ENCODE data around the gene CASZ1.
A peak's percentile ranks its signal among the peaks of the same experiment; 100 is the strongest.

The CASZ1 gene

GRCh38 chr1:10703702-10704101 is 92.7 kb downstream of the CASZ1 start:
- DNase-seq: no peak

GRCh38 chr1:10701145-10701544 is 95.3 kb downstream of the CASZ1 start:
- no peak for DNase-seq

- no peak for DNase-seq
Observed at GRCh38 chr1:10699470-10699835, 97.0 kb downstream of the CASZ1 start.

- no peak for DNase-seq
Observed at GRCh38 chr1:10698726-10699469, 97.5 kb downstream of the CASZ1 start.

- DNase-seq: no peak
Observed at GRCh38 chr1:10697621-10698160, 98.8 kb downstream of the CASZ1 start.

GRCh38 chr1:10696977-10697376 is 99.5 kb downstream of the CASZ1 start:
- no peak for DNase-seq

GRCh38 chr1:10694633-10695627 is 101.5 kb downstream of the CASZ1 start:
- peak; percentile 28 for DNase-seq

GRCh38 chr1:10694274-10694632 is 102.2 kb downstream of the CASZ1 start:
- no peak for DNase-seq

- no peak for DNase-seq
Observed at GRCh38 chr1:10693497-10694273, 102.8 kb downstream of the CASZ1 start.

- no peak for DNase-seq
Observed at GRCh38 chr1:10693152-10693496, 103.3 kb downstream of the CASZ1 start.

GRCh38 chr1:10692401-10693021 is 103.9 kb downstream of the CASZ1 start:
- no peak for DNase-seq

GRCh38 chr1:10691740-10692125 is 104.7 kb downstream of the CASZ1 start:
- DNase-seq: no peak

GRCh38 chr1:10691075-10691739 is 105.2 kb downstream of the CASZ1 start:
- no peak for DNase-seq

- DNase-seq: no peak
Observed at GRCh38 chr1:10690484-10690883, 106.0 kb downstream of the CASZ1 start.

GRCh38 chr1:10688409-10688786 is 108.0 kb downstream of the CASZ1 start:
- DNase-seq: no peak

GRCh38 chr1:10687782-10688408 is 108.6 kb downstream of the CASZ1 start:
- no peak for DNase-seq

GRCh38 chr1:10687251-10687651 is 109.2 kb downstream of the CASZ1 start:
- no peak for DNase-seq

- no peak for DNase-seq
Observed at GRCh38 chr1:10686404-10687040, 109.9 kb downstream of the CASZ1 start.

GRCh38 chr1:10685808-10686403 is 110.5 kb downstream of the CASZ1 start:
- DNase-seq: no peak

- DNase-seq: no peak
Observed at GRCh38 chr1:10685196-10685807, 111.1 kb downstream of the CASZ1 start.
